Measurements from ENCODE around the gene MPP3.

The MPP3 gene

DNA sequence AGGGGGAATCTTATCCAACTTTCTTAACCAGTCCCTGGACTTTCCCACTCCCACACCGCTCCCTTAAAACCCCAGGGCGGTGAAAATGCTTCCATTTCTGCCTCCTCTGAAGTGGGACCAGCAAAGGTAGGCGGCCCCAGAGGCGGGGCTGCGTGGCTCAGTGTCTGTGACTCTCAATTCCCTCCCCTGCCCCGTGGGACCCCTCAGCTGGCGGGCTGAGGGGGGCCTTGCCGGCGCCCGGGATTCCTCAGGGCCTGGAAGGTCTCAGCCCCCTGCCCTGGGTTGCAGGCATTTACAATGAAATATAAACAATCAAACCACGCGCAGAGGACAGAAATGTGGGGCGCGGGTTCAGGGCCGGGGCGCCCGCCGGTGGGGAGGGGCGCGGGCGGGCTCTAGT, 78.0 kb downstream of the MPP3 start:
- no peak overlapping the region for H3K27ac ChIP-seq
- peaks cover 28% of the 10 kb centered on the region for H3K27me3 ChIP-seq (replicated peaks)
- no peaks in the 10 kb centered on the region for H3K36me3 ChIP-seq (replicated peaks)
- no peak for DNase-seq
- no peak overlapping the region for H3K4me3 ChIP-seq (ENCODE audit: low read depth, low read length)
- TF ChIP-seq, protein P1, sequence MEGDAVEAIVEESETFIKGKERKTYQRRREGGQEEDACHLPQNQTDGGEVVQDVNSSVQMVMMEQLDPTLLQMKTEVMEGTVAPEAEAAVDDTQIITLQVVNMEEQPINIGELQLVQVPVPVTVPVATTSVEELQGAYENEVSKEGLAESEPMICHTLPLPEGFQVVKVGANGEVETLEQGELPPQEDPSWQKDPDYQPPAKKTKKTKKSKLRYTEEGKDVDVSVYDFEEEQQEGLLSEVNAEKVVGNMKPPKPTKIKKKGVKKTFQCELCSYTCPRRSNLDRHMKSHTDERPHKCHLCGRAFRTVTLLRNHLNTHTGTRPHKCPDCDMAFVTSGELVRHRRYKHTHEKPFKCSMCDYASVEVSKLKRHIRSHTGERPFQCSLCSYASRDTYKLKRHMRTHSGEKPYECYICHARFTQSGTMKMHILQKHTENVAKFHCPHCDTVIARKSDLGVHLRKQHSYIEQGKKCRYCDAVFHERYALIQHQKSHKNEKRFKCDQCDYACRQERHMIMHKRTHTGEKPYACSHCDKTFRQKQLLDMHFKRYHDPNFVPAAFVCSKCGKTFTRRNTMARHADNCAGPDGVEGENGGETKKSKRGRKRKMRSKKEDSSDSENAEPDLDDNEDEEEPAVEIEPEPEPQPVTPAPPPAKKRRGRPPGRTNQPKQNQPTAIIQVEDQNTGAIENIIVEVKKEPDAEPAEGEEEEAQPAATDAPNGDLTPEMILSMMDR (IDR thresholded peaks at IDR 0.05; ENCODE audit: low read depth, low read length, missing control alignments): no peak
- in situ Hi-C loops (cut with HindIII; ENCODE audit: low pct_ligation_motif_present, low sequenced_read_pairs): loop anchor here (10.0 kb wide), 1 partner anchor 60 kb away; no protein-coding TSS in a partner anchor

DNA sequence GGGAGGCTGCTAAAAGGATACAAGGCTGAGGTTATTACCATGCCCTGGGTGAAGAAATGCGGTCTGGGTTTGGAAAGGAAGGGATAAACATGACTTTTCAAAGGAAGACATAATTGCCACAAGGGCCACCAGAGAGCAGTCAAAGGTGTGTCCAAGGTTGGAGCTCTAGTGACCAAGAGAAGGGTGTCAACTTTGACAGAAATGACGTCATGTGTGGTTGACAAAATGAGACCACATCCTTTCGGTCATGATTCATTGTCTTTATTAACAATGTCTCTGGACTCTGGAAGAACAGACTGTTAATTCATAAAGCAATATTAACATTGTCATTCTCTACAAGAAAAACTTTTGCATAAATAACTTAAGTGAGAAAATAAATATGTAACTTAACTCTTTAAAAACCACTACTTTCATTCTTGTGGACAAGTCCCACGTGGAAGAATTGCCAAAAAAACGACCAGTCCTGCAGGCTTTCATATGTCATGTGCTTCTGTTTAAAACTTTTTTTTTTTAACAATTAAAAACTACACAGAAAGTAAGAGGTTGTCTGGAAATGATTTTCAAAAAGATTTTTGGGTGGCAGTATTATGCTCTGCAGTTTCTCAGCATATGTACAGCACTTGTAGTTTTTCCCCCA, 79.3 kb downstream of the MPP3 start:
- no peak for DNase-seq
- in situ Hi-C loops (cut with HindIII; ENCODE audit: low pct_ligation_motif_present, low sequenced_read_pairs): loop anchor here (10.0 kb wide), 1 partner anchor 59 kb away; no protein-coding TSS in a partner anchor
- TF ChIP-seq, protein P1 (IDR thresholded peaks at IDR 0.05; ENCODE audit: low read depth, low read length, missing control alignments): no peak
- Histone ChIP-seq H3K27ac (no peak overlapping the region), H3K36me3 (replicated peaks) (no peaks in the 10 kb centered on the region), H3K27me3 (replicated peaks) (peaks cover 19% of the 10 kb centered on the region), H3K4me3 (ENCODE audit: low read depth, low read length) (no peak overlapping the region)
